Measurements from ENCODE around the gene POU2F3.

Gene POU2F3

GRCh38 chr11:120239713-120240640 lies at the start of gene POU2F3:
TSS of gene POU2F3 (plus strand) at chr11:120240140. CDS start at chr11:120240344, 204 bp downstream.
- no peak within 1 kb of the TSS for H3K27ac Mint-ChIP-seq
- H3K27me3 Mint-ChIP-seq (ENCODE audit: low read depth), result peaks cover 72% of the 10 kb centered on the region
- no peaks in the 10 kb centered on the region for H3K36me3 Mint-ChIP-seq (ENCODE audit: low read depth)
- peaks cover 7% of the 10 kb centered on the region for H3K4me1 Mint-ChIP-seq (ENCODE audit: low read depth)
- no peak for DNase-seq (ENCODE audit: low spot score)
- H3K9me3 Mint-ChIP-seq, result no peaks in the 10 kb centered on the region
- H3K4me3 Mint-ChIP-seq, result no peak within 1 kb of the TSS

GRCh38 chr11:120191058-120191457 lies 48.9 kb upstream of the POU2F3 start:
- Mint-ChIP-seq H3K36me3 (ENCODE audit: low read depth) (no peaks in the 10 kb centered on the region), H3K4me3 (no peak overlapping the region), H3K9me3 (no peaks in the 10 kb centered on the region), H3K27ac (no peak overlapping the region), H3K4me1 (ENCODE audit: low read depth) (no peaks in the 10 kb centered on the region), H3K27me3 (ENCODE audit: low read depth) (peaks cover 6% of the 10 kb centered on the region)
- DNase-seq (ENCODE audit: low spot score), result no peak

GRCh38 chr11:120192831-120193625 lies 46.9 kb upstream of the POU2F3 start:
- peaks cover 5% of the 10 kb centered on the region for H3K27me3 Mint-ChIP-seq (ENCODE audit: low read depth)
- no peak overlapping the region for H3K4me3 Mint-ChIP-seq
- no peak for DNase-seq (ENCODE audit: low spot score)
- no peak overlapping the region for H3K27ac Mint-ChIP-seq
- H3K4me1 Mint-ChIP-seq (ENCODE audit: low read depth), result no peaks in the 10 kb centered on the region
- H3K36me3 Mint-ChIP-seq (ENCODE audit: low read depth), result no peaks in the 10 kb centered on the region
- no peaks in the 10 kb centered on the region for H3K9me3 Mint-ChIP-seq

- Mint-ChIP-seq H3K27ac (no peak overlapping the region), H3K9me3 (no peaks in the 10 kb centered on the region), H3K4me3 (no peak overlapping the region), H3K36me3 (ENCODE audit: low read depth) (no peaks in the 10 kb centered on the region), H3K4me1 (ENCODE audit: low read depth) (no peaks in the 10 kb centered on the region), H3K27me3 (ENCODE audit: low read depth) (peaks cover 5% of the 10 kb centered on the region)
- no peak for DNase-seq (ENCODE audit: low spot score)
Observed at GRCh38 chr11:120194166-120194565, 45.8 kb upstream of the POU2F3 start.

GRCh38 chr11:120195601-120196320 lies 44.2 kb upstream of the POU2F3 start:
- no peak for DNase-seq (ENCODE audit: low spot score)
- H3K27me3 Mint-ChIP-seq (ENCODE audit: low read depth), result peaks cover 5% of the 10 kb centered on the region
- no peaks in the 10 kb centered on the region for H3K36me3 Mint-ChIP-seq (ENCODE audit: low read depth)
- H3K4me3 Mint-ChIP-seq, result no peak overlapping the region
- no peaks in the 10 kb centered on the region for H3K9me3 Mint-ChIP-seq
- no peak overlapping the region for H3K27ac Mint-ChIP-seq
- no peaks in the 10 kb centered on the region for H3K4me1 Mint-ChIP-seq (ENCODE audit: low read depth)

- Mint-ChIP-seq H3K27me3 (ENCODE audit: low read depth) (peaks cover 5% of the 10 kb centered on the region), H3K9me3 (no peaks in the 10 kb centered on the region), H3K27ac (no peak overlapping the region), H3K36me3 (ENCODE audit: low read depth) (no peaks in the 10 kb centered on the region), H3K4me3 (no peak overlapping the region), H3K4me1 (ENCODE audit: low read depth) (no peaks in the 10 kb centered on the region)
- DNase-seq (ENCODE audit: low spot score), result no peak
Observed at GRCh38 chr11:120196826-120197225, 43.1 kb upstream of the POU2F3 start.

GRCh38 chr11:120197251-120197891 lies 42.6 kb upstream of the POU2F3 start:
- no peak for DNase-seq (ENCODE audit: low spot score)
- Mint-ChIP-seq H3K4me1 (ENCODE audit: low read depth) (no peaks in the 10 kb centered on the region), H3K36me3 (ENCODE audit: low read depth) (no peaks in the 10 kb centered on the region), H3K27me3 (ENCODE audit: low read depth) (peaks cover 5% of the 10 kb centered on the region), H3K9me3 (no peaks in the 10 kb centered on the region), H3K4me3 (no peak overlapping the region), H3K27ac (no peak overlapping the region)

- Mint-ChIP-seq H3K36me3 (ENCODE audit: low read depth) (no peaks in the 10 kb centered on the region), H3K4me3 (no peak overlapping the region), H3K4me1 (ENCODE audit: low read depth) (no peaks in the 10 kb centered on the region), H3K27me3 (ENCODE audit: low read depth) (peaks cover 6% of the 10 kb centered on the region), H3K27ac (no peak overlapping the region), H3K9me3 (no peaks in the 10 kb centered on the region)
- no peak for DNase-seq (ENCODE audit: low spot score)
Observed at GRCh38 chr11:120197977-120198376, 42.0 kb upstream of the POU2F3 start.

- Mint-ChIP-seq H3K27me3 (ENCODE audit: low read depth) (peaks cover 8% of the 10 kb centered on the region), H3K27ac (no peak overlapping the region), H3K36me3 (ENCODE audit: low read depth) (no peaks in the 10 kb centered on the region), H3K4me1 (ENCODE audit: low read depth) (no peaks in the 10 kb centered on the region), H3K4me3 (no peak overlapping the region), H3K9me3 (no peaks in the 10 kb centered on the region)
- no peak for DNase-seq (ENCODE audit: low spot score)
Observed at GRCh38 chr11:120198403-120198786, 41.5 kb upstream of the POU2F3 start.

- Mint-ChIP-seq H3K9me3 (no peaks in the 10 kb centered on the region), H3K27ac (no peak overlapping the region), H3K27me3 (ENCODE audit: low read depth) (peaks cover 8% of the 10 kb centered on the region), H3K4me3 (no peak overlapping the region), H3K36me3 (ENCODE audit: low read depth) (no peaks in the 10 kb centered on the region), H3K4me1 (ENCODE audit: low read depth) (no peaks in the 10 kb centered on the region)
- no peak for DNase-seq (ENCODE audit: low spot score)
Observed at GRCh38 chr11:120198787-120199469, 41.0 kb upstream of the POU2F3 start.

GRCh38 chr11:120199613-120200012 lies 40.3 kb upstream of the POU2F3 start:
- no peak overlapping the region for H3K27ac Mint-ChIP-seq
- no peaks in the 10 kb centered on the region for H3K9me3 Mint-ChIP-seq
- H3K4me3 Mint-ChIP-seq, result no peak overlapping the region
- DNase-seq (ENCODE audit: low spot score), result no peak
- H3K27me3 Mint-ChIP-seq (ENCODE audit: low read depth), result peaks cover 10% of the 10 kb centered on the region
- no peaks in the 10 kb centered on the region for H3K36me3 Mint-ChIP-seq (ENCODE audit: low read depth)
- no peaks in the 10 kb centered on the region for H3K4me1 Mint-ChIP-seq (ENCODE audit: low read depth)

GRCh38 chr11:120200677-120201076 lies 39.3 kb upstream of the POU2F3 start:
- peaks cover 10% of the 10 kb centered on the region for H3K27me3 Mint-ChIP-seq (ENCODE audit: low read depth)
- no peaks in the 10 kb centered on the region for H3K4me1 Mint-ChIP-seq (ENCODE audit: low read depth)
- H3K9me3 Mint-ChIP-seq, result no peaks in the 10 kb centered on the region
- no peak overlapping the region for H3K4me3 Mint-ChIP-seq
- H3K27ac Mint-ChIP-seq, result no peak overlapping the region
- DNase-seq (ENCODE audit: low spot score), result no peak
- no peaks in the 10 kb centered on the region for H3K36me3 Mint-ChIP-seq (ENCODE audit: low read depth)

- Mint-ChIP-seq H3K36me3 (ENCODE audit: low read depth) (no peaks in the 10 kb centered on the region), H3K27me3 (ENCODE audit: low read depth) (peaks cover 11% of the 10 kb centered on the region), H3K27ac (no peak overlapping the region), H3K4me3 (no peak overlapping the region), H3K9me3 (no peaks in the 10 kb centered on the region), H3K4me1 (ENCODE audit: low read depth) (no peaks in the 10 kb centered on the region)
- DNase-seq (ENCODE audit: low spot score), result no peak
Observed at GRCh38 chr11:120201653-120202052, 38.3 kb upstream of the POU2F3 start.
